HepG2 (cell line): ENCODE data around the gene CREBBP. TPM values are rescaled to one million over a fixed set of nuclear protein-coding genes. Genes with fewer than 3 reads are reported as not detected.

Experiments
- ATAC-seq: fragments of 200-7000 bp; cut with Tn5 transposase; 3 replicates; pipeline ENCODE4 v1.9.1; 2020; ENCODE audit warnings: mild to moderate bottlenecking, moderate library complexity
- BruUV-seq: library from RNA; stranded (reverse); fragments of 400-500 nt; replicated peaks from 2 replicates; lab custom pipeline; 2021; lab: Mats Ljungman, UMichigan
- CTCF ChIA-PET: fragments of 300-600 bp; formaldehyde crosslinking; extraction: SDS; loops from one replicate; lab custom pipeline; 2021; ENCODE audit warnings: low total read pairs, inconsistent platforms, low intra/inter-chr PET ratio; lab: Yijun Ruan, JAX
- POLR2A ChIA-PET: fragments of 350-600 bp; sonication (Branson Sonifier 250); formaldehyde crosslinking; loops from one replicate; lab custom pipeline; 2020; ENCODE audit warnings: antibody characterized with exemption, inconsistent platforms; lab: Yijun Ruan, JAX
- DNase-seq: peaks from one replicate; pipeline ENCODE4 v3.0.0-alpha.2; 2015; ENCODE audit warnings: low spot score
- FAIRE-seq: peaks from 3 replicates; lab custom pipeline; 2011; peaks lifted over from hg19 to GRCh38; lab: Jason Lieb, UNC
- H2AFZ ChIP-seq: one replicate; pipeline ENCODE4 v1.6.1; 2011; ENCODE audit warnings: low read length, inconsistent platforms
- H3K27ac ChIP-seq: fragments of 300-600 bp; 3 replicates; pipeline ENCODE4 v1.8.0; 2011; ENCODE audit warnings: mixed run types, mild to moderate bottlenecking, mixed read lengths, low read length, inconsistent platforms; ENCODE audit not compliant: insufficient read depth; ENCODE audit errors: extremely low read length
- H3K27me3 ChIP-seq, 2 experiments: fragments of 200-600 bp in 1 of 2; 2 replicates in 1 of 2; 3 replicates in 1 of 2; pipeline versions ENCODE4 v1.6.0 to v1.8.0; 2011; ENCODE audit warnings: low read length in 2 of 2, mild to moderate bottlenecking in 2 of 2, moderate library complexity in 2 of 2, inconsistent platforms in 1 of 2; ENCODE audit not compliant: insufficient read depth in 2 of 2, control insufficient read depth in 1 of 2
- H3K36me3 ChIP-seq, 2 experiments: fragments of 200-600 bp in 1 of 2; replicated peaks in 1 of 2; 2 replicates in 1 of 2; 3 replicates in 1 of 2; pipeline versions ENCODE4 v1.5.1 to v1.8.0; 2011; ENCODE audit warnings: low read length in 2 of 2, inconsistent platforms in 1 of 2; ENCODE audit not compliant: insufficient read depth in 2 of 2, control insufficient read depth in 1 of 2
- H3K4me1 ChIP-seq: 2 replicates; pipeline ENCODE4 v1.5.1; 2012; ENCODE audit warnings: low read length, inconsistent platforms; ENCODE audit not compliant: insufficient read depth
- H3K4me2 ChIP-seq: 2 replicates; pipeline ENCODE4 v1.6.0; 2011; ENCODE audit warnings: low read depth, low read length, inconsistent platforms
- H3K4me3 ChIP-seq, 3 experiments: fragments of 200-600 bp in 1 of 3; sonication (generic), shearing (Covaris generic) in 1 of 3; replicated peaks in 1 of 3; 2 replicates each; pipeline ENCODE4 v1.5.1; 2011 to 2016; ENCODE audit warnings: low read length in 3 of 3, inconsistent platforms in 2 of 3, low read depth in 2 of 3, mild to moderate bottlenecking in 2 of 3, control low read depth in 1 of 3, mixed read lengths in 1 of 3; ENCODE audit not compliant: insufficient read depth in 1 of 3
- H3K79me2 ChIP-seq: one replicate; pipeline ENCODE4 v1.6.1; 2011; ENCODE audit warnings: low read length, inconsistent platforms; ENCODE audit not compliant: insufficient read depth
- H3K9ac ChIP-seq: 2 replicates; pipeline ENCODE4 v1.6.0; 2011; ENCODE audit warnings: mild to moderate bottlenecking, low read depth, low read length, inconsistent platforms; ENCODE audit not compliant: insufficient read depth
- H3K9me3 ChIP-seq: 2 replicates; pipeline ENCODE4 v1.5.1; 2012; ENCODE audit warnings: mild to moderate bottlenecking, low read length
- H4K20me1 ChIP-seq: 2 replicates; pipeline ENCODE4 v1.6.0; 2011; ENCODE audit warnings: inconsistent platforms, mild to moderate bottlenecking, low read length, moderate library complexity; ENCODE audit not compliant: insufficient read depth
- CREM ChIP-seq, 2 experiments: sonication (generic) in 1 of 2; formaldehyde crosslinking in 1 of 2; IDR thresholded peaks; 2 replicates each; pipeline versions ENCODE4 v1.4.0 to v1.6.1; 2016 to 2020; ENCODE audit warnings: antibody characterized with exemption in 1 of 2, mild to moderate bottlenecking in 1 of 2, missing genetic modification reagents in 1 of 2
- PAF1 ChIP-seq: IDR thresholded peaks from 2 replicates; pipeline ENCODE4 v1.6.1; 2016; ENCODE audit warnings: missing genetic modification reagents, missing compliant biosample characterization
- PHB2 ChIP-seq: fragments of 450-650 bp; IDR thresholded peaks from 2 replicates; pipeline ENCODE4 v1.6.1; 2018; ENCODE audit not compliant: partially characterized antibody
- SAFB2 ChIP-seq: sonication (generic); formaldehyde crosslinking; IDR thresholded peaks from 2 replicates; pipeline ENCODE4 v1.5.1; 2020; ENCODE audit warnings: missing genetic modification reagents, low read depth, mild to moderate bottlenecking, borderline replicate concordance
- YEATS4 ChIP-seq: sonication (generic); formaldehyde crosslinking; IDR thresholded peaks from 2 replicates; pipeline ENCODE4 v1.4.0; 2020; ENCODE audit warnings: missing genetic modification reagents, borderline replicate concordance
- ZBTB3 ChIP-seq: sonication (generic); formaldehyde crosslinking; IDR thresholded peaks from 2 replicates; pipeline ENCODE4 v1.4.0; 2020; ENCODE audit warnings: low read depth, mild to moderate bottlenecking, moderate library complexity, missing genetic modification reagents, borderline replicate concordance
- ZNF143 ChIP-seq: sonication (generic); formaldehyde crosslinking; IDR thresholded peaks from 2 replicates; pipeline ENCODE4 v1.4.0; 2020; ENCODE audit warnings: missing genetic modification reagents
- ZNF781 ChIP-seq: sonication (generic); formaldehyde crosslinking; IDR thresholded peaks from 2 replicates; pipeline ENCODE4 v1.5.1; 2020; ENCODE audit warnings: borderline replicate concordance, mild to moderate bottlenecking, missing genetic modification reagents; ENCODE audit errors: not compliant biosample characterization
- ZZZ3 ChIP-seq: sonication (generic); formaldehyde crosslinking; IDR thresholded peaks from 2 replicates; pipeline ENCODE4 v1.4.0; 2020; ENCODE audit warnings: missing genetic modification reagents, mild to moderate bottlenecking, borderline replicate concordance
- WGBS: methylation state at CpG from one replicate; pipeline ENCODE4 v1.1.6; 2017; ENCODE audit warnings: low lambda C conversion rate; 5-methylcytosine and 5-hydroxymethylcytosine counted together
- in situ Hi-C: cut with HindIII; loops from 2 replicates; pipeline ENCODE4 v1.10.0; 2017; ENCODE audit warnings: low pct_unique_long_range_greater_than_20kb; ENCODE audit not compliant: extremely low pct_ligation_motif_present
- intact Hi-C: fragments of 100-400 bp; cut with micrococcal nuclease; formaldehyde crosslinking; loops from one replicate; pipeline ENCODE4 v1.10.0; 2022; ENCODE audit not compliant: unreplicated experiment
- polyA plus RNA-seq, 8 experiments: library from polyadenylated mRNA; depleted of rRNA in 3 of 8; stranded (reverse) in 7 of 8; unstranded in 1 of 8; fragments of >200 nt; fragmentation: Illumina TruSeq in 4 of 8; extraction: Trizol in 4 of 8; gene quantifications; 2 replicates each; pipeline versions ENCODE4 v1.2.1 to v1.2.3, GENCODE V29; 2011 to 2016; ENCODE audit warnings: low read depth in 4 of 8, missing spikeins in 1 of 8, mixed read lengths in 1 of 8; ENCODE audit not compliant: insufficient read depth in 1 of 8
- total RNA-seq, 5 experiments: library from RNA; depleted of rRNA; stranded (reverse); fragments of >200 nt; fragmentation: Illumina TruSeq; extraction: Trizol; gene quantifications; 2 replicates each; pipeline ENCODE4 v1.2.3, GENCODE V29; 2016; ENCODE audit warnings: low read depth in 1 of 5
- TF ChIP-seq, protein P1 (sequence below): sonication (generic); formaldehyde crosslinking; conservative IDR thresholded peaks from 2 replicates; pipeline ENCODE4 v1.8.0; 2022; ENCODE audit warnings: missing genetic modification reagents
- TF ChIP-seq, protein P2 (sequence below): sonication (generic); formaldehyde crosslinking; IDR thresholded peaks from 2 replicates; pipeline ENCODE4 v1.5.0; 2020; ENCODE audit warnings: mild to moderate bottlenecking, missing genetic modification reagents

CREBBP gene
- total and polyA plus RNA-seq, 2 of the 13 experiments (the other 11 are each of a cell fraction or from before 2014, with no cell fraction given), result 5.3 to 10.4 TPM

DNA sequence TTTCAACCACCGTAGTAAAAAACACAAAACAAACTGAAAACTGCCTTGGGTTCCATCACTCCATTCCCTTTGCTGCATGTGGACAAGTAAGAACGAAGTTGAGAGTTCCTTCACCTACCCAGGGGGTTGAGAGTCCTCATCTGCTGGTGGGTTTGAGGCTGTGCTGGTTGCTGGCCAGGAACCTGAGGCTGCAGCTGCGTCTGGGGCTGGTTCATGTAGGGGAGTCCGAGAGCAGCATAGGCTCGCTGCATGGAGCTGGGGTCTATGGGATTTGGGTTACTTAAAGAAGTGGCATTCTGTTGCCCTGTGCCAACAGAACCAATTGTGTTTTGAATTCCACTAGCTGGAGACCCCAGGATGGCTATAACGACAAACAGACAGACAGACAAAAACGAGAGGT is 97.9 kb downstream of the CREBBP start:
- Histone ChIP-seq H3K79me2 (no peaks in the 10 kb centered on the region), H3K27me3 (no peaks in the 10 kb centered on the region), H4K20me1 (no peaks in the 10 kb centered on the region; the same call in 1 of the 2 replicates), H3K4me2 (no peak overlapping the region), H3K9ac (no peak overlapping the region), H3K27ac (no peak overlapping the region), H3K4me1 (no peaks in the 10 kb centered on the region), H2AFZ (no peak overlapping the region), H3K36me3 (peaks cover 28 to 88% of the 10 kb centered on the region in 2 experiments), H3K4me3 (no peak overlapping the region), H3K9me3 (no peaks in the 10 kb centered on the region)
- ChIA-PET POLR2A (no interaction called here), CTCF (no interaction called here)
- no TSS peak for BruUV-seq
- FAIRE-seq (no peak), DNase-seq (no peak), ATAC-seq (no peak)
- in situ Hi-C loops (no loop called here), intact Hi-C loops (no loop called here)
- no peak for TF ChIP-seq YEATS4
- no peak for TF ChIP-seq CREM (IDR thresholded peaks at IDR 0.05)
- no peak for TF ChIP-seq CREM (CRISPR knock-in tag; IDR thresholded peaks at IDR 0.05)
- TF ChIP-seq ZNF143 (CRISPR knock-in tag), result no peak
- no peak for TF ChIP-seq PAF1 (CRISPR knock-in tag)
- no peak for TF ChIP-seq ZZZ3 (CRISPR knock-in tag)
- TF ChIP-seq PHB2, result no peak
- no peak for TF ChIP-seq ZBTB3 (CRISPR knock-in tag)
- TF ChIP-seq, protein P1, sequence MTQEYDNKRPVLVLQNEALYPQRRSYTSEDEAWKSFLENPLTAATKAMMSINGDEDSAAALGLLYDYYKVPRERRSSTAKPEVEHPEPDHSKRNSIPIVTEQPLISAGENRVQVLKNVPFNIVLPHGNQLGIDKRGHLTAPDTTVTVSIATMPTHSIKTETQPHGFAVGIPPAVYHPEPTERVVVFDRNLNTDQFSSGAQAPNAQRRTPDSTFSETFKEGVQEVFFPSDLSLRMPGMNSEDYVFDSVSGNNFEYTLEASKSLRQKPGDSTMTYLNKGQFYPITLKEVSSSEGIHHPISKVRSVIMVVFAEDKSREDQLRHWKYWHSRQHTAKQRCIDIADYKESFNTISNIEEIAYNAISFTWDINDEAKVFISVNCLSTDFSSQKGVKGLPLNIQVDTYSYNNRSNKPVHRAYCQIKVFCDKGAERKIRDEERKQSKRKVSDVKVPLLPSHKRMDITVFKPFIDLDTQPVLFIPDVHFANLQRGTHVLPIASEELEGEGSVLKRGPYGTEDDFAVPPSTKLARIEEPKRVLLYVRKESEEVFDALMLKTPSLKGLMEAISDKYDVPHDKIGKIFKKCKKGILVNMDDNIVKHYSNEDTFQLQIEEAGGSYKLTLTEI (CRISPR knock-in tag), result no peak
- TF ChIP-seq, protein P2, sequence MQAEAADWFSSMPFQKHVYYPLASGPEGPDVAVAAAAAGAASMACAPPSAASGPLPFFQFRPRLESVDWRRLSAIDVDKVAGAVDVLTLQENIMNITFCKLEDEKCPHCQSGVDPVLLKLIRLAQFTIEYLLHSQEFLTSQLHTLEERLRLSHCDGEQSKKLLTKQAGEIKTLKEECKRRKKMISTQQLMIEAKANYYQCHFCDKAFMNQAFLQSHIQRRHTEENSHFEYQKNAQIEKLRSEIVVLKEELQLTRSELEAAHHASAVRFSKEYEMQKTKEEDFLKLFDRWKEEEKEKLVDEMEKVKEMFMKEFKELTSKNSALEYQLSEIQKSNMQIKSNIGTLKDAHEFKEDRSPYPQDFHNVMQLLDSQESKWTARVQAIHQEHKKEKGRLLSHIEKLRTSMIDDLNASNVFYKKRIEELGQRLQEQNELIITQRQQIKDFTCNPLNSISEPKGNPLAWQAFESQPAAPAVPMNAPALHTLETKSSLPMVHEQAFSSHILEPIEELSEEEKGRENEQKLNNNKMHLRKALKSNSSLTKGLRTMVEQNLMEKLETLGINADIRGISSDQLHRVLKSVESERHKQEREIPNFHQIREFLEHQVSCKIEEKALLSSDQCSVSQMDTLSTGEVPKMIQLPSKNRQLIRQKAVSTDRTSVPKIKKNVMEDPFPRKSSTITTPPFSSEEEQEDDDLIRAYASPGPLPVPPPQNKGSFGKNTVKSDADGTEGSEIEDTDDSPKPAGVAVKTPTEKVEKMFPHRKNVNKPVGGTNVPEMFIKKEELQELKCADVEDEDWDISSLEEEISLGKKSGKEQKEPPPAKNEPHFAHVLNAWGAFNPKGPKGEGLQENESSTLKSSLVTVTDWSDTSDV (CRISPR knock-in tag), result no peak
- no peak for TF ChIP-seq ZNF781
- TF ChIP-seq SAFB2 (CRISPR knock-in tag), result no peak
- WGBS, result 97% methylated on average over 7 of the region's 7 CpGs
